MCF 10A (cell line): ENCODE data around the gene MMRN1. TPM values are rescaled to one million over a fixed set of nuclear protein-coding genes. Genes with fewer than 3 reads are reported as not detected.
A peak's percentile ranks its signal among the peaks of the same experiment; 100 is the strongest.

ENCODE experiments used
- BruUV-seq: library from RNA; stranded (reverse); fragments of 400-500 nt; replicated peaks from 2 replicates; lab custom pipeline; 2021; lab: Mats Ljungman, UMichigan
- CTCF ChIA-PET: fragments of 300-600 bp; sonication (Branson Sonifier 250); formaldehyde crosslinking; extraction: SDS; loops from one replicate; lab custom pipeline; 2021; ENCODE audit warnings: antibody characterized with exemption, inconsistent platforms; lab: Yijun Ruan, JAX
- POLR2A ChIA-PET: fragments of 300-600, 350-650 bp; sonication (Branson Sonifier 250); formaldehyde crosslinking; extraction: SDS; loops from one replicate; lab custom pipeline; 2020; ENCODE audit warnings: antibody characterized with exemption, inconsistent platforms; lab: Yijun Ruan, JAX
- DNase-seq: peaks from one replicate; pipeline ENCODE4 v3.0.0-alpha.2; 2018; ENCODE audit not compliant: unreplicated experiment
- H3K27ac Mint-ChIP-seq: one replicate; pipeline ENCODE4 v1.8.0; 2022; ENCODE audit warnings: mild to moderate bottlenecking, low read depth, mixed read lengths; ENCODE audit not compliant: unreplicated experiment
- H3K27me3 Mint-ChIP-seq: one replicate; pipeline ENCODE4 v1.8.0; 2022; ENCODE audit warnings: mixed read lengths; ENCODE audit not compliant: insufficient read depth, unreplicated experiment
- H3K36me3 Mint-ChIP-seq: one replicate; pipeline ENCODE4 v1.8.0; 2022; ENCODE audit warnings: mild to moderate bottlenecking, moderate library complexity, mixed read lengths; ENCODE audit not compliant: insufficient read depth, unreplicated experiment
- H3K4me1 Mint-ChIP-seq: one replicate; pipeline ENCODE4 v1.8.0; 2022; ENCODE audit warnings: mixed read lengths; ENCODE audit not compliant: insufficient read depth, unreplicated experiment
- H3K4me3 Mint-ChIP-seq: one replicate; pipeline ENCODE4 v1.8.0; 2022; ENCODE audit warnings: mild to moderate bottlenecking, moderate library complexity, mixed read lengths; ENCODE audit not compliant: unreplicated experiment
- H3K9me3 Mint-ChIP-seq: one replicate; pipeline ENCODE4 v1.8.0; 2022; ENCODE audit warnings: mixed read lengths; ENCODE audit not compliant: unreplicated experiment
- CTCF ChIP-seq: fragments of 200-600 bp; IDR thresholded peaks from one replicate; pipeline ENCODE4 v1.8.0; 2022; ENCODE audit warnings: antibody characterized with exemption, mild to moderate bottlenecking; ENCODE audit not compliant: unreplicated experiment
- intact Hi-C: fragments of 100-400 bp; cut with micrococcal nuclease; formaldehyde crosslinking; loops from 2 replicates; pipeline ENCODE4 v1.14.1; 2022
- total RNA-seq: library from RNA; stranded (reverse); gene quantifications from 2 replicates; pipeline ENCODE4 v1.2.3, GENCODE V29; 2022

Gene MMRN1
- total RNA-seq, 1 experiment from 2014 or later: not detected

DNA sequence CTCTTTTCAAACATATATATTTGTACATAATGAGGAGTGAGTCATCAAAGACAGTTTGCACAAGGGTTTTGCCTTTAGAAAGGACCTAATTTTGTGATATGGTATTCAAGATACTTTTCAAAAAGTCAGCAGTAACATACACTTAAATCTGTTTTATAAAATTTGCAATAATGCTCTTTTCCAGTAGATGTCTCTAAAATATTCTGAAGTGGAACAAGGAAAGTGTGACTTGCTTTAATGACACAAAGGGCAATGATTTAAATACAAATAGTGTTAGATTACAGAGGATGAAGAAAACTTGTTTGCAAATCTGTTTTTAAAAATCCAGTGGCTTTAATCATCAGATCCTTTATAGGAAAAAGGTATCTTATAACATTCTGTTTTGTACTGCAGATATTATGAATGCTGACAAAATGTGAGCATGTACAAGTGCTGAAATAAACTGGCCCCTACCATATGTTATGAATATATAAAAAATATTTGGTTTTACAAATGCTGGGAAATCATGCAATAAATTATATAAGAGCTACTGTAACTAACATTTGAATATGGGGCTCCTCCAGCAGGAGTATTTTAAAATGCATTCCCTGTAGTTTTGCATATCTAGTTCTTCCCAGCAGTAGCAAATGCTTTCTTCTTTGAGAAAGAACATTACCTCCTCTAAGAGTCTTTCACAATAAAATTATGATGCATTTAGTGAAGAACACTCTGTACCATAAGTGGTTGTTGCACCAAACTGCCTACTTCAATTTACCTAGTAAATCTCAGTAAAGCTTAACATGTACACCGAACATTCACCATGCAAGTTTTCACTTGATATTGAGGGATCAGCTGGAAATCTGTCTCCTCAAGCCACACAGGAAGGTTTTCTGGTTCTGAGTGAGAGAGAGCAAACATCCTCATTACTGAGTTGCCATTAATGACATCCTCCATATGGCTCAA, 20.2 kb downstream of the MMRN1 start:
- intact Hi-C loops: loop anchor here (1.0 kb wide), 1 partner anchor 378 kb away; no protein-coding TSS in a partner anchor
- ChIA-PET CTCF (interaction anchor here (0.6 to 1.6 kb wide), 9 partner anchors 10 to 966 kb away, joined by 3 to 5 read pairs (median 3); no protein-coding TSS in a partner anchor), POLR2A (interaction anchor here (0.6 to 0.7 kb wide), 3 partner anchors 9 to 363 kb away, joined by 3 to 6 read pairs (median 4); no protein-coding TSS in a partner anchor)
- no TSS peak for BruUV-seq
- Mint-ChIP-seq H3K27ac (no peak overlapping the region), H3K36me3 (no peaks in the 10 kb centered on the region), H3K27me3 (no peaks in the 10 kb centered on the region), H3K9me3 (no peaks in the 10 kb centered on the region), H3K4me3 (peak overlapping the region; percentile 41), H3K4me1 (peaks cover 21% of the 10 kb centered on the region)
- TF ChIP-seq CTCF: peak; percentile 13
- peak; percentile 21 for DNase-seq

GRCh38 chr4:89915937-89916336, 21.3 kb downstream of the MMRN1 start:
- Mint-ChIP-seq H3K4me3 (no peak overlapping the region), H3K9me3 (no peaks in the 10 kb centered on the region), H3K4me1 (peaks cover 21% of the 10 kb centered on the region), H3K36me3 (no peaks in the 10 kb centered on the region), H3K27ac (peak overlapping the region; percentile 5), H3K27me3 (no peaks in the 10 kb centered on the region)
- intact Hi-C loops: loop anchor here (1.0 kb wide), 1 partner anchor 377 kb away; no protein-coding TSS in a partner anchor
- TF ChIP-seq CTCF: no peak
- no TSS peak for BruUV-seq
- CTCF ChIA-PET: interaction anchor here (0.6 to 1.0 kb wide), 3 partner anchors 9 to 721 kb away, joined by 3 to 4 read pairs (median 3); no protein-coding TSS in a partner anchor
- DNase-seq: no peak
- POLR2A ChIA-PET: interaction anchor here (0.6 to 0.8 kb wide), 2 partner anchors 8 to 25 kb away, joined by 3 read pairs; no protein-coding TSS in a partner anchor

DNA sequence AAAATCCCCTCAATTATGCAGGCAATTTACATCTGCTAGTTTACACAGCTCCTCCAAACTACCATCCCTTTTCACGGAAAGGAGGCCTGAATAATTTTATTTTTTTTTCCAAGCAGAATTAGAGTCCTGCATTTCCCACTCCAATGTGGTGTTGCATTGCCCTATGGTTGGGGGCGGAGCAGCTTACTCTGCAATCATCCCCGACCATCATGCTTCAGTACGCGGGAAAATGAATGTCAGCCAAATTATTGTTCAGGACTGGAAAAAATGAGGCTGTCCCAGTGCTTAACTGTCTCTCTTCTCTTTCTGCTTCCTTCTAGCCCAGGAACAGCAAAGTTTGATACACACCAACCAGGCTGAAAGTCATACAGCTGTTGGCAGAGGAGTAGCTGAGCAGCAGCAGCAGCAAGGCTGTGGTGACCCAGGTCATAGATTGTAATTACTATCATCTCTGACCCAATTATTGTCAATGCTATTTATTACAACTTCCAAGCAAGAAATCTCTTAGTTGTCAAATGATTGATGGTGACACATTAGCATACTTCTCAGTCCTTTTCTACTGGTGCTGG, 28.3 kb downstream of the MMRN1 start:
- Mint-ChIP-seq H3K9me3 (no peaks in the 10 kb centered on the region), H3K36me3 (no peaks in the 10 kb centered on the region), H3K4me3 (no peak overlapping the region), H3K27me3 (no peaks in the 10 kb centered on the region), H3K27ac (no peak overlapping the region), H3K4me1 (no peaks in the 10 kb centered on the region)
- no TSS peak for BruUV-seq
- intact Hi-C loops: no loop called here
- DNase-seq: no peak
- TF ChIP-seq CTCF: no peak
- CTCF ChIA-PET: interaction anchor here (0.6 to 2.2 kb wide), 2 partner anchors 12 to 336 kb away, joined by 5 to 6 read pairs; no protein-coding TSS in a partner anchor
- POLR2A ChIA-PET: no interaction called here

GRCh38 chr4:89928838-89929237, 34.2 kb downstream of the MMRN1 start:
- CTCF ChIA-PET: no interaction called here
- H3K36me3 Mint-ChIP-seq: no peaks in the 10 kb centered on the region
- no peaks in the 10 kb centered on the region for H3K27me3 Mint-ChIP-seq
- intact Hi-C loops: no loop called here
- no peaks in the 10 kb centered on the region for H3K4me1 Mint-ChIP-seq
- H3K4me3 Mint-ChIP-seq: no peak overlapping the region
- H3K27ac Mint-ChIP-seq: no peak overlapping the region
- H3K9me3 Mint-ChIP-seq: no peaks in the 10 kb centered on the region
- POLR2A ChIA-PET: interaction anchor here (0.7 kb wide), 1 partner anchor 100 kb away, joined by 3 read pairs; no protein-coding TSS in a partner anchor
- no peak for TF ChIP-seq CTCF
- DNase-seq: no peak
- BruUV-seq: no TSS peak
